Measurements from ENCODE around the gene GPATCH11.

The GPATCH11 gene

GRCh38 chr2:37083873-37084794 lies at the start of gene GPATCH11, which contains the start of gene HEATR5B:
Gene GPATCH11, plus strand, starts transcription at chr2:37084518. Its CDS starts 3,864 bp downstream, at chr2:37088382.
Gene HEATR5B, minus strand, starts transcription at chr2:37084372. Its CDS starts 958 bp downstream, at chr2:37083414.
- Histone ChIP-seq H3K79me2 (ENCODE audit: control insufficient read depth, insufficient read depth, low read length, unreplicated experiment) (peaks cover 24% of the 10 kb centered on the region), H3K4me3 (ENCODE audit: low read depth, low read length) (peak within 1 kb of the TSS; percentile 95), H2AFZ (ENCODE audit: low read length, unreplicated experiment) (peak within 1 kb of the TSS; percentile 90), H3K36me3 (ENCODE audit: insufficient read depth, low read length) (peaks cover 22% of the 10 kb centered on the region; the same call in 1 of the 2 replicates), H3K4me1 (ENCODE audit: control insufficient read depth, insufficient read depth, low read length, unreplicated experiment) (peaks cover 25% of the 10 kb centered on the region), H3K27me3 (ENCODE audit: insufficient read depth, low read length) (no peaks in the 10 kb centered on the region), H3K27ac (ENCODE audit: low read depth, low read length) (peak within 1 kb of the TSS; percentile 5; the same call in 1 of the 2 replicates)

GRCh38 chr2:37037771-37038170 lies 46.5 kb upstream of the GPATCH11 start:
- Histone ChIP-seq H3K4me3 (ENCODE audit: low read depth, low read length) (no peak overlapping the region), H3K27ac (ENCODE audit: low read depth, low read length) (no peak overlapping the region), H3K79me2 (ENCODE audit: control insufficient read depth, insufficient read depth, low read length, unreplicated experiment) (no peaks in the 10 kb centered on the region), H3K4me1 (ENCODE audit: control insufficient read depth, insufficient read depth, low read length, unreplicated experiment) (no peaks in the 10 kb centered on the region), H3K27me3 (ENCODE audit: insufficient read depth, low read length) (no peaks in the 10 kb centered on the region), H3K36me3 (ENCODE audit: insufficient read depth, low read length) (peaks cover 9% of the 10 kb centered on the region; the same call in 1 of the 2 replicates), H2AFZ (ENCODE audit: low read length, unreplicated experiment) (no peak overlapping the region)

- H3K27me3 ChIP-seq (ENCODE audit: insufficient read depth, low read length): no peaks in the 10 kb centered on the region
- no peak overlapping the region for H3K27ac ChIP-seq (ENCODE audit: low read depth, low read length)
- H3K4me1 ChIP-seq (ENCODE audit: control insufficient read depth, insufficient read depth, low read length, unreplicated experiment): no peaks in the 10 kb centered on the region
- H3K36me3 ChIP-seq (ENCODE audit: insufficient read depth, low read length): peaks cover 9% of the 10 kb centered on the region; the same call in 1 of the 2 replicates
- no peaks in the 10 kb centered on the region for H3K79me2 ChIP-seq (ENCODE audit: control insufficient read depth, insufficient read depth, low read length, unreplicated experiment)
- no peak overlapping the region for H3K4me3 ChIP-seq (ENCODE audit: low read depth, low read length)
- H2AFZ ChIP-seq (ENCODE audit: low read length, unreplicated experiment): no peak overlapping the region
Measured at GRCh38 chr2:37039580-37039979, 44.7 kb upstream of the GPATCH11 start.

- no peak overlapping the region for H2AFZ ChIP-seq (ENCODE audit: low read length, unreplicated experiment)
- H3K79me2 ChIP-seq (ENCODE audit: control insufficient read depth, insufficient read depth, low read length, unreplicated experiment): no peaks in the 10 kb centered on the region
- H3K27me3 ChIP-seq (ENCODE audit: insufficient read depth, low read length): no peaks in the 10 kb centered on the region
- H3K27ac ChIP-seq (ENCODE audit: low read depth, low read length): no peak overlapping the region
- H3K36me3 ChIP-seq (ENCODE audit: insufficient read depth, low read length): peaks cover 3% of the 10 kb centered on the region
- no peak overlapping the region for H3K4me3 ChIP-seq (ENCODE audit: low read depth, low read length)
- H3K4me1 ChIP-seq (ENCODE audit: control insufficient read depth, insufficient read depth, low read length, unreplicated experiment): no peaks in the 10 kb centered on the region
Measured at GRCh38 chr2:37052600-37053332, 31.6 kb upstream of the GPATCH11 start.

- peaks cover 8% of the 10 kb centered on the region for H3K36me3 ChIP-seq (ENCODE audit: insufficient read depth, low read length)
- no peaks in the 10 kb centered on the region for H3K79me2 ChIP-seq (ENCODE audit: control insufficient read depth, insufficient read depth, low read length, unreplicated experiment)
- H2AFZ ChIP-seq (ENCODE audit: low read length, unreplicated experiment): no peak overlapping the region
- H3K27ac ChIP-seq (ENCODE audit: low read depth, low read length): no peak overlapping the region
- no peaks in the 10 kb centered on the region for H3K4me1 ChIP-seq (ENCODE audit: control insufficient read depth, insufficient read depth, low read length, unreplicated experiment)
- H3K4me3 ChIP-seq (ENCODE audit: low read depth, low read length): no peak overlapping the region
- no peaks in the 10 kb centered on the region for H3K27me3 ChIP-seq (ENCODE audit: insufficient read depth, low read length)
Measured at GRCh38 chr2:37059841-37060240, 24.5 kb upstream of the GPATCH11 start.

- Histone ChIP-seq H3K36me3 (ENCODE audit: insufficient read depth, low read length) (peaks cover 8% of the 10 kb centered on the region), H3K79me2 (ENCODE audit: control insufficient read depth, insufficient read depth, low read length, unreplicated experiment) (no peaks in the 10 kb centered on the region), H3K4me1 (ENCODE audit: control insufficient read depth, insufficient read depth, low read length, unreplicated experiment) (no peaks in the 10 kb centered on the region), H3K27me3 (ENCODE audit: insufficient read depth, low read length) (no peaks in the 10 kb centered on the region), H3K27ac (ENCODE audit: low read depth, low read length) (no peak overlapping the region), H2AFZ (ENCODE audit: low read length, unreplicated experiment) (no peak overlapping the region), H3K4me3 (ENCODE audit: low read depth, low read length) (no peak overlapping the region)
Measured at GRCh38 chr2:37060446-37060845, 23.9 kb upstream of the GPATCH11 start.

GRCh38 chr2:37061013-37061711 lies 23.2 kb upstream of the GPATCH11 start:
- no peaks in the 10 kb centered on the region for H3K4me1 ChIP-seq (ENCODE audit: control insufficient read depth, insufficient read depth, low read length, unreplicated experiment)
- H2AFZ ChIP-seq (ENCODE audit: low read length, unreplicated experiment): no peak overlapping the region
- H3K27me3 ChIP-seq (ENCODE audit: insufficient read depth, low read length): no peaks in the 10 kb centered on the region
- H3K79me2 ChIP-seq (ENCODE audit: control insufficient read depth, insufficient read depth, low read length, unreplicated experiment): no peaks in the 10 kb centered on the region
- no peak overlapping the region for H3K4me3 ChIP-seq (ENCODE audit: low read depth, low read length)
- peaks cover 8% of the 10 kb centered on the region for H3K36me3 ChIP-seq (ENCODE audit: insufficient read depth, low read length)
- H3K27ac ChIP-seq (ENCODE audit: low read depth, low read length): no peak overlapping the region

GRCh38 chr2:37061776-37062175 lies 22.5 kb upstream of the GPATCH11 start:
- no peak overlapping the region for H3K27ac ChIP-seq (ENCODE audit: low read depth, low read length)
- no peaks in the 10 kb centered on the region for H3K79me2 ChIP-seq (ENCODE audit: control insufficient read depth, insufficient read depth, low read length, unreplicated experiment)
- no peak overlapping the region for H3K4me3 ChIP-seq (ENCODE audit: low read depth, low read length)
- peaks cover 8% of the 10 kb centered on the region for H3K36me3 ChIP-seq (ENCODE audit: insufficient read depth, low read length)
- H3K27me3 ChIP-seq (ENCODE audit: insufficient read depth, low read length): no peaks in the 10 kb centered on the region
- H3K4me1 ChIP-seq (ENCODE audit: control insufficient read depth, insufficient read depth, low read length, unreplicated experiment): no peaks in the 10 kb centered on the region
- H2AFZ ChIP-seq (ENCODE audit: low read length, unreplicated experiment): no peak overlapping the region

GRCh38 chr2:37068686-37069085 lies 15.6 kb upstream of the GPATCH11 start:
- Histone ChIP-seq H3K27me3 (ENCODE audit: insufficient read depth, low read length) (no peaks in the 10 kb centered on the region), H3K4me1 (ENCODE audit: control insufficient read depth, insufficient read depth, low read length, unreplicated experiment) (no peaks in the 10 kb centered on the region), H3K4me3 (ENCODE audit: low read depth, low read length) (no peak overlapping the region), H2AFZ (ENCODE audit: low read length, unreplicated experiment) (no peak overlapping the region), H3K36me3 (ENCODE audit: insufficient read depth, low read length) (peaks cover 14% of the 10 kb centered on the region), H3K79me2 (ENCODE audit: control insufficient read depth, insufficient read depth, low read length, unreplicated experiment) (no peaks in the 10 kb centered on the region), H3K27ac (ENCODE audit: low read depth, low read length) (no peak overlapping the region)

GRCh38 chr2:37070931-37071330 lies 13.4 kb upstream of the GPATCH11 start:
- no peaks in the 10 kb centered on the region for H3K27me3 ChIP-seq (ENCODE audit: insufficient read depth, low read length)
- no peaks in the 10 kb centered on the region for H3K79me2 ChIP-seq (ENCODE audit: control insufficient read depth, insufficient read depth, low read length, unreplicated experiment)
- no peak overlapping the region for H3K4me3 ChIP-seq (ENCODE audit: low read depth, low read length)
- H3K4me1 ChIP-seq (ENCODE audit: control insufficient read depth, insufficient read depth, low read length, unreplicated experiment): no peaks in the 10 kb centered on the region
- no peak overlapping the region for H3K27ac ChIP-seq (ENCODE audit: low read depth, low read length)
- peaks cover 21% of the 10 kb centered on the region for H3K36me3 ChIP-seq (ENCODE audit: insufficient read depth, low read length)
- no peak overlapping the region for H2AFZ ChIP-seq (ENCODE audit: low read length, unreplicated experiment)

All from ACC112 (cell line).